ENCODE data around the gene PPP6C. TPM values are rescaled to one million over a fixed set of nuclear protein-coding genes. Genes with fewer than 3 reads are reported as not detected.

PPP6C gene
- total RNA-seq, 1 experiment from 2014 or later = 50.8 TPM

DNA sequence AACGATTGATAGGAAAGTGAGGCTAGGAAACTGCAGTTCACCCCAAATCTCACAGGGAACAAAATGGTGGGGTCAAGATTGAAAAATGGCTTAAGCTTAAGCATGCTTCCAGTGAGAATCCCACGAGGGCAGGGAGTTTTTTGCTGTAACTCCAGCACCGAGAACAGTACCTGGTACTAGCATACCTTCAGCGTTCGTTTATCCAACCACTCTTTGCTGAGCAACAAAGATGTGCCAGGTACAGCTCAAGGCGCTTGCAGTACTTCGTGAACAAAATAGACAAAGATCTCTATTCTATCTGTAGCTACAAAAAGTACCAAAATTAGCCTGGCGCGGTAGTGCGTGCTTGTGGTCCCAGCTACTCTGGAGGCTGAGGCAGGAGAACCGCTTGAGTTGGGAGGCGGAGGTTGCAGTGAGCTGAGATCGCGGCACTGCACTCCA, 778 bp upstream of the PPP6C start:
- peak overlapping the region; percentile 97 for H3K27ac ChIP-seq (ENCODE audit: low read depth, low read length, poor library complexity, severe bottlenecking)
- peaks cover 14% of the 10 kb centered on the region for H3K4me1 ChIP-seq (ENCODE audit: insufficient read depth, low read length, poor library complexity, severe bottlenecking)
- BruUV-seq (replicated peaks) = TSS peak; percentile 95
- H3K36me3 ChIP-seq (ENCODE audit: insufficient read depth, low read length, poor library complexity, severe bottlenecking) = no peaks in the 10 kb centered on the region
- POLR2A ChIA-PET (ENCODE audit: low non-redundant PET) = interaction anchor here (0.5 kb wide), 1 partner anchor 19 kb away, joined by 3 read pairs; no protein-coding TSS in a partner anchor
- intact Hi-C loops (cut with micrococcal nuclease; ENCODE audit: unreplicated experiment) = no loop called here
- TF ChIP-seq EZH2 (IDR thresholded peaks at IDR 0.05; ENCODE audit: borderline replicate concordance, low read depth, low read length, poor library complexity, severe bottlenecking) = no peak
- TF ChIP-seq, protein P1, sequence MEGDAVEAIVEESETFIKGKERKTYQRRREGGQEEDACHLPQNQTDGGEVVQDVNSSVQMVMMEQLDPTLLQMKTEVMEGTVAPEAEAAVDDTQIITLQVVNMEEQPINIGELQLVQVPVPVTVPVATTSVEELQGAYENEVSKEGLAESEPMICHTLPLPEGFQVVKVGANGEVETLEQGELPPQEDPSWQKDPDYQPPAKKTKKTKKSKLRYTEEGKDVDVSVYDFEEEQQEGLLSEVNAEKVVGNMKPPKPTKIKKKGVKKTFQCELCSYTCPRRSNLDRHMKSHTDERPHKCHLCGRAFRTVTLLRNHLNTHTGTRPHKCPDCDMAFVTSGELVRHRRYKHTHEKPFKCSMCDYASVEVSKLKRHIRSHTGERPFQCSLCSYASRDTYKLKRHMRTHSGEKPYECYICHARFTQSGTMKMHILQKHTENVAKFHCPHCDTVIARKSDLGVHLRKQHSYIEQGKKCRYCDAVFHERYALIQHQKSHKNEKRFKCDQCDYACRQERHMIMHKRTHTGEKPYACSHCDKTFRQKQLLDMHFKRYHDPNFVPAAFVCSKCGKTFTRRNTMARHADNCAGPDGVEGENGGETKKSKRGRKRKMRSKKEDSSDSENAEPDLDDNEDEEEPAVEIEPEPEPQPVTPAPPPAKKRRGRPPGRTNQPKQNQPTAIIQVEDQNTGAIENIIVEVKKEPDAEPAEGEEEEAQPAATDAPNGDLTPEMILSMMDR (conservative IDR thresholded peaks at IDR 0.05; ENCODE audit: low read depth, low read length) = no peak
- no peaks in the 10 kb centered on the region for H3K9me3 ChIP-seq (ENCODE audit: low read depth, low read length, poor library complexity, severe bottlenecking)
- CTCF ChIA-PET = no interaction called here
- H3K27me3 ChIP-seq (replicated peaks; ENCODE audit: insufficient read depth, low read depth, low read length, poor library complexity) = no peaks in the 10 kb centered on the region
- peak overlapping the region; percentile 99 for H3K4me3 ChIP-seq (ENCODE audit: low read depth, low read length, poor library complexity, severe bottlenecking)
- DNase-seq (ENCODE audit: low spot score) = peak; percentile 10

GRCh38 chr9:125189011-125189360, 617 bp downstream of the PPP6C start:
- POLR2A ChIA-PET (ENCODE audit: low non-redundant PET) = no interaction called here
- H3K27ac ChIP-seq (ENCODE audit: low read depth, low read length, poor library complexity, severe bottlenecking) = peak overlapping the region; percentile 97
- TSS peak; percentile 73 for BruUV-seq (replicated peaks)
- no peaks in the 10 kb centered on the region for H3K9me3 ChIP-seq (ENCODE audit: low read depth, low read length, poor library complexity, severe bottlenecking)
- intact Hi-C loops (cut with micrococcal nuclease; ENCODE audit: unreplicated experiment) = loop anchor here (1.0 to 2.0 kb wide), 2 partner anchors 11 to 46 kb away; partner anchors contain the start of genes RABEPK and SCAI
- TF ChIP-seq, protein P1 (conservative IDR thresholded peaks at IDR 0.05; ENCODE audit: low read depth, low read length) = no peak
- no peak for TF ChIP-seq EZH2 (IDR thresholded peaks at IDR 0.05; ENCODE audit: borderline replicate concordance, low read depth, low read length, poor library complexity, severe bottlenecking)
- peak; percentile 22 for DNase-seq (ENCODE audit: low spot score)
- H3K4me1 ChIP-seq (ENCODE audit: insufficient read depth, low read length, poor library complexity, severe bottlenecking) = peaks cover 14% of the 10 kb centered on the region
- CTCF ChIA-PET = no interaction called here
- H3K36me3 ChIP-seq (ENCODE audit: insufficient read depth, low read length, poor library complexity, severe bottlenecking) = no peaks in the 10 kb centered on the region
- no peaks in the 10 kb centered on the region for H3K27me3 ChIP-seq (replicated peaks; ENCODE audit: insufficient read depth, low read depth, low read length, poor library complexity)
- peak overlapping the region; percentile 99 for H3K4me3 ChIP-seq (ENCODE audit: low read depth, low read length, poor library complexity, severe bottlenecking)

GRCh38 chr9:125183561-125183960, 6.0 kb downstream of the PPP6C start:
- no TSS peak for BruUV-seq (replicated peaks)
- no peak overlapping the region for H3K27ac ChIP-seq (ENCODE audit: low read depth, low read length, poor library complexity, severe bottlenecking)
- TF ChIP-seq, protein P1 (conservative IDR thresholded peaks at IDR 0.05; ENCODE audit: low read depth, low read length) = no peak
- TF ChIP-seq EZH2 (IDR thresholded peaks at IDR 0.05; ENCODE audit: borderline replicate concordance, low read depth, low read length, poor library complexity, severe bottlenecking) = no peak
- peaks cover 10% of the 10 kb centered on the region for H3K4me1 ChIP-seq (ENCODE audit: insufficient read depth, low read length, poor library complexity, severe bottlenecking)
- no peaks in the 10 kb centered on the region for H3K36me3 ChIP-seq (ENCODE audit: insufficient read depth, low read length, poor library complexity, severe bottlenecking)
- H3K9me3 ChIP-seq (ENCODE audit: low read depth, low read length, poor library complexity, severe bottlenecking) = no peaks in the 10 kb centered on the region
- no peaks in the 10 kb centered on the region for H3K27me3 ChIP-seq (replicated peaks; ENCODE audit: insufficient read depth, low read depth, low read length, poor library complexity)
- CTCF ChIA-PET = no interaction called here
- intact Hi-C loops (cut with micrococcal nuclease; ENCODE audit: unreplicated experiment) = no loop called here
- H3K4me3 ChIP-seq (ENCODE audit: low read depth, low read length, poor library complexity, severe bottlenecking) = no peak overlapping the region
- no peak for DNase-seq (ENCODE audit: low spot score)
- POLR2A ChIA-PET (ENCODE audit: low non-redundant PET) = no interaction called here

Data from A673 (cell line).